Liver (tissue), 3 donors: ENCODE data around the gene CACNA1A.
"Not testable (repeated sequence)": the region's sequence is repeated elsewhere in the genome, so short reads cannot be mapped to it uniquely, and the experiment has no call there.

Experiments used
- EGR1 ChIP-seq, 2 donors: IDR thresholded peaks; 2 replicates each; pipeline ENCODE4 v1.6.1; 2016 to 2018; ENCODE audit warnings: antibody characterized with exemption in 2 of 2, low read depth in 2 of 2
- GABPA ChIP-seq, 2 donors: IDR thresholded peaks in 1 of 2; conservative IDR thresholded peaks in 1 of 2; 2 replicates each; pipeline ENCODE4 v1.6.1; 2016; ENCODE audit warnings: antibody characterized with exemption in 2 of 2, mild to moderate bottlenecking in 1 of 2, moderate library complexity in 1 of 2
- HNF4G ChIP-seq: IDR thresholded peaks from 2 replicates; pipeline ENCODE4 v1.6.1; 2016; ENCODE audit warnings: antibody characterized with exemption
- MAX ChIP-seq: IDR thresholded peaks from 2 replicates; pipeline ENCODE4 v1.6.1; 2016; ENCODE audit warnings: antibody characterized with exemption
- RAD21 ChIP-seq, 2 donors: IDR thresholded peaks; 2 replicates each; pipeline ENCODE4 v1.6.1; 2016; ENCODE audit warnings: antibody characterized with exemption in 2 of 2, mild to moderate bottlenecking in 2 of 2
- SP1 ChIP-seq: IDR thresholded peaks from 2 replicates; pipeline ENCODE4 v1.6.1; 2018; ENCODE audit warnings: antibody characterized with exemption, mild to moderate bottlenecking
- TAF1 ChIP-seq: conservative IDR thresholded peaks from 2 replicates; pipeline ENCODE4 v1.6.1; 2016; ENCODE audit warnings: antibody characterized with exemption, mild to moderate bottlenecking
- YY1 ChIP-seq: IDR thresholded peaks from 2 replicates; pipeline ENCODE4 v1.6.1; 2016; ENCODE audit warnings: antibody characterized with exemption, mild to moderate bottlenecking
- ZBTB33 ChIP-seq: IDR thresholded peaks from 2 replicates; pipeline ENCODE4 v1.6.1; 2016; ENCODE audit warnings: antibody characterized with exemption
- TF ChIP-seq, protein P1 (sequence below): fragments of 150-350 bp; IDR thresholded peaks from 2 replicates; pipeline ENCODE4 v1.5.1; 2017; ENCODE audit warnings: improper control_type of control experiment, low read depth, low read length; ENCODE audit not compliant: missing input control
- donor health status: healthy.
- donor health status: healthy.

DNA sequence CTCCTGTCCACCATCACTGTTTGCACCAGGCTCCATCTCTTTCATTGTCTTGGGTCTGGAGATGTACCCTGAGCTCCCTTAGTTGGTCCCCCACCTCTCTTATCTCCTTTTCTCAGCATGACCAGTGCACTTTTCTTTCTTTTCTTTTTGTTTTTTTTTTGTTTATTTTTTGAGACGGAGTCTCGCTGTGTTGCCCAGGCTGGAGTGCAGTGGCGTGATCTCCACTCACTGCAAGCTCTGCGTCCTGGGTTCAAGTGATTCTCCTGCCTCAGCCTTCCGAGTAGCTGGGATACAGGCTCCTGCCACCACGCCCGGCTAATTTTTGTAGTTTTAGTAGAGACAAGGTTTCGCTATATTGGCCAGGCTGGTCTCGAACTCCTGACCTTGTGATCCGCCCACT lies 328.0 kb downstream of the CACNA1A start:
- not testable (repeated sequence) for TF ChIP-seq TAF1; YY1; GABPA (IDR thresholded peaks at IDR 0.05 in 1 of 2, conservative IDR thresholded peaks at IDR 0.05 in 1 of 2); EGR1 (IDR thresholded peaks at IDR 0.05; ENCODE audit: low read depth in 2 of 2); SP1; RAD21 (IDR thresholded peaks at IDR 0.05); MAX; ZBTB33; HNF4G
- TF ChIP-seq, protein P1, sequence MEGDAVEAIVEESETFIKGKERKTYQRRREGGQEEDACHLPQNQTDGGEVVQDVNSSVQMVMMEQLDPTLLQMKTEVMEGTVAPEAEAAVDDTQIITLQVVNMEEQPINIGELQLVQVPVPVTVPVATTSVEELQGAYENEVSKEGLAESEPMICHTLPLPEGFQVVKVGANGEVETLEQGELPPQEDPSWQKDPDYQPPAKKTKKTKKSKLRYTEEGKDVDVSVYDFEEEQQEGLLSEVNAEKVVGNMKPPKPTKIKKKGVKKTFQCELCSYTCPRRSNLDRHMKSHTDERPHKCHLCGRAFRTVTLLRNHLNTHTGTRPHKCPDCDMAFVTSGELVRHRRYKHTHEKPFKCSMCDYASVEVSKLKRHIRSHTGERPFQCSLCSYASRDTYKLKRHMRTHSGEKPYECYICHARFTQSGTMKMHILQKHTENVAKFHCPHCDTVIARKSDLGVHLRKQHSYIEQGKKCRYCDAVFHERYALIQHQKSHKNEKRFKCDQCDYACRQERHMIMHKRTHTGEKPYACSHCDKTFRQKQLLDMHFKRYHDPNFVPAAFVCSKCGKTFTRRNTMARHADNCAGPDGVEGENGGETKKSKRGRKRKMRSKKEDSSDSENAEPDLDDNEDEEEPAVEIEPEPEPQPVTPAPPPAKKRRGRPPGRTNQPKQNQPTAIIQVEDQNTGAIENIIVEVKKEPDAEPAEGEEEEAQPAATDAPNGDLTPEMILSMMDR = not testable (repeated sequence)
